ENCODE results near the gene RPS3.
A peak's percentile ranks its signal among the peaks of the same experiment; 100 is the strongest.
"Not testable (repeated sequence)": the region's sequence is repeated elsewhere in the genome, so short reads cannot be mapped to it uniquely, and the experiment has no call there.

Gene RPS3

GRCh38 chr11:75399344-75400145 lies at the start of gene RPS3:
RPS3 (plus strand) TSS chr11:75399518; CDS start chr11:75399548, 30 bp downstream.
- DNase-seq (ENCODE audit: low spot score), result peak; percentile 75

DNA sequence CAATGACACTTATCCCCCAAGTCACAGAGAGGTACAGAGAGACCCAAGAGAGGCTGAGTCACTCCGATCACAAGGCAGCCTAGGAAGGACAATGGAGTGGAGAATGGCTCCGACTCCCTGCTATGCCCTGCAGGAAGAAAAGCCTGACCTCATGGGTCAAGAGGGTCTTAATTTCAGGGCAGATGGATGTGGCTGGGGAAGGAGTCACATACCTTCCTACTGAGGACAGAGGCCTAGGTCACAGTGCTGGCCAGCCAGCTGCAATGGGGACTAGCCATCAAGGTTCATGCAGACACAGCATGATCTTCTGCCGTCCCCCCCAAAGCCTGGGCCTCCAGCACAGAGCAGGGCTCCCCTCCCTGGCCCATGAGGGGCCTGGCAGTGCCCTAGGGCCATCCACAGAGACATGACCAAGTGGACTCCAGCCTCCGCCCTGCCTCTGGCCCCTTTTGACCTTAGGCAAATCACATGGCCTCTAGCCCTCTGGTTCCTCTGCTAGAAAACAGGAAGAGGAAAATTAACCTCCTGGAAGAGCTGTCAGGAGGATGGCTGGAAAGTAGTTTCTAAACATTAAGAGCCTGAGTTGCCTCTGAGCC lies 49.7 kb upstream of the RPS3 start:
- DNase-seq (ENCODE audit: low spot score), result no peak

DNA sequence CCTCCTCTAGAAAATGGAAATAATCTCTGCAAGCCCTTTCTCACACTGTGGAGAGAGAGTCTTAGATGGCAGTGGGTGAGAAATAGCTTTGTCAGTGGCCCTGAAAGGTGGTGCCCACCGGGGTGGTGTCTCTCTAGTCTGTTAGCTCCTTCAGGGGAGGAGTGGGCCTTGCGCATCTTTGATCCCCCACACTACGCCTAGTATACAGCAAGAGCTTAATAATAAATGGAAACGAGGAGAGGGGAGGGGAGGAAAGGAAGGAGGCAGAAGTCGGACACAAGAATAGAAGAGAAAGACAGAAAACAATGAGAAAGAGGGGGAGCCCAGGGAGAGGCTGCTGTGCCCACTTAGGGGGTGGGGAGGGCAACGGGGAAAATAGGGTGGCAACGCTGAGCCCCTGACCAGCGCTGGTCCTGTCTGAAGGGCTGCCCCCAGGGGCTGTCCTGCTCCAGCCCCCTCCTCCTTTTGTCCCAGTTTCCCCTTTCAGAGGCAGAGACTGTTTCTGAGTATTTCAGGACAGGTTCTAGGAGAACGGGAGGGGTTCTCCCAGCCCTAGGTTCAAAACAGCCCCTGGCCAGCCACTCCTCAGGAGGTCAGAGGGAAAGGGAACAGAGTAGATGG lies 49.1 kb upstream of the RPS3 start:
- DNase-seq (ENCODE audit: low spot score), result no peak

DNA sequence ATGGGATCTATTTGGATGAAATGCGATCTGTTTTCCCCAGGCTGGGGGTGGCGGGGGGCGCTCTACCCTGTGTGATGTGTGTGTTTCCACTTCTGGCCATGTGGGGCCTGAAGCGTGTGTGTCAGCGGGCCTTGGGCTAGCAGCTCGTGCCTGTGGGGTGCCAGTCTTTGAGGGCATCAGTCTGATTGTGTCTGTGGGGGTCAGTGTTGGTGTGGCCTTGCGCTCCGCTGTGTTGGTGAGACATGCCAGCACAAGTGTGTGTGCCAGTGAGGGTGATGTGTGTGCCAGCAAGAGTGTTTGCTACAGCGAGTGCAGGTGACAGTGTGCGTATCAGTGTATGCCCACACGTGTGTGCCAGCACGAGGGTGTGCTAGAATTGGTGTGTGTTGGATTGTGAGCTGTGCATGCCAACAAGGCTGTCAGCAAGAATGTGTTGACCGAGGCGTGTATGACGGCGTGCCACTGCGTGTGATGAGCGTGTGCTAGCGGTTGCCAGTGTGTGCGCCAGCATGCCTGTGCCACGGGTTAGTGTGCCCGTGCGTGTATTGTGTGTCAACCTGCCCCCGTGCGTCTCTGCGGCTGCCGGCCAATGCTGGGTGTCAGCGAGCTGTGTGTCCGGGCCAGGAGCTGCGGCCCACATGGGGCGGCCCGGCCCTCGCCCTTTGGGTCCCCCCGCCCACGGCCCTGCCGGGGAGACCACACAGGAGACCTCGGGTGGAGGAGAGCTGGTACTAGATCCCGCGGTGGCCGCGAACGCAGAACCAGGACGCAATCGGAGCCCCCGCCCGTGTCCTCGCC lies 48.4 kb upstream of the RPS3 start:
- DNase-seq (ENCODE audit: low spot score), result peak; percentile 59

DNA sequence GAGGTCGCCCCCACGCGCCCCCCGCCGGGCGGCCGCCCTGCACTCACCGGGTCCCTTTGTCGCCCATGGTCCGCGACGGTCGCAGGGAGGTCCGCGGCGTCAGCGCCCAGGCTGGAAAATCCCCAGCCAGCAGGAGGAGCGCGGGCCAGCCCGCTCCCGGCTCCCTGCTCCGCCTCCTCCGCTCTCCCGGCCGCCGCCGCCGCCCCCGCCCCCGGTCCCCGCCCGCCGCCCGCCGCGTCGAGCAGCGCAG lies 47.9 kb upstream of the RPS3 start, which contains the start of gene ARRB1:
ARRB1 (minus strand) TSS at position 121 of the 250 bp plus-strand sequence; CDS start at position 67, 54 bp downstream.
- DNase-seq (ENCODE audit: low spot score), result peak; percentile 77

- DNase-seq (ENCODE audit: low spot score), result peak; percentile 85
Measured at GRCh38 chr11:75351791-75352587, 47.3 kb upstream of the RPS3 start.

DNA sequence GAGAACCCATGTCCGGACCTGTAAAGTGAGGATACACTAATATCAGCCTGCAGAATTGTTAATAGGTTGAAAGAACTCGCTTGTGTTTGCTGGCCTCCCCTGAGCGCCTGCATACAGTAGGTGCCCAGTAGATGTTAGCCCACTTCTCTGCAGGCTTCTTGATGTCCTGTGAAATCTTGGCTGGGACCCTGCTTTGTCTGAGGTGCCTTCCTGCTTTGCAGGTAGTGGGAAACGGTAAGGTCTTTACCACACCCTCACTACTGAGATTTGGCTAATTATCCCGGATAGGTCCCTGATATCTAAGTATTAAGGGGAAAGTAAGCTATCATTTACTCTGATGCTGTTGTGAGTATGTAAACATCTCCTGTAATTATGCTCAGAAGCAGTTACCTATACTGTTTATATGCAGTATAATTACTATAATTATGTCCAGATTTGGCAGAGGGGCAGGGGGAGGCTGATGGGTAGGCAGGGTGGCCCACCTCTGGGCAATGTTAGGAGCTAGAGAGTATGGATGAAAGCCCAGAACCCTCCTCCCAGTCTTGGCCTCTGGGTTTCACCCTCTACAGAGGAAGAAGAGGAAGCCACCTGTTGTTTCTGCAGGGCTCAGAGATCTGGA lies 46.6 kb upstream of the RPS3 start:
- no peak for DNase-seq (ENCODE audit: low spot score)

- no peak for DNase-seq (ENCODE audit: low spot score)
Measured at GRCh38 chr11:75355051-75355450, 44.3 kb upstream of the RPS3 start.

- DNase-seq (ENCODE audit: low spot score), result no peak
Measured at GRCh38 chr11:75356613-75357012, 42.7 kb upstream of the RPS3 start.

DNA sequence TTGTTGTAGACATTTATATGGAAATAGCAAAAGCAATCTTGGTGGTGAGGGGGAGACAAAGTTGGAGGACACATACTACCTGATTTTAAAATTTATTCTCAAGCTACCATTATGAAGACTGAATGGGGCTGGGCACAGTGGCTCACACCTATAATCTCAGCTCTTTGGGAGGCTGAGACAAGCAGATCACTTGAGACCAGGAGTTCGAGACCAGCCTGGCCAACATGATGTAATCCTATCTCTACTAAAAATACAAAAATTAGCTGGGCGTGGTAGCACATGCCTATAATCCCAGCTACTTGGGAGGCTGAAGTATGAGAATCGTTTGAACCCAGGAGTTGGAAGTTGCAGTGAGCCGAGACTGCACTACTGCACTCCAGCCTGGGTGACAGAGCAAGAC lies 37.0 kb upstream of the RPS3 start:
- DNase-seq (ENCODE audit: low spot score), result not testable (repeated sequence)

DNA sequence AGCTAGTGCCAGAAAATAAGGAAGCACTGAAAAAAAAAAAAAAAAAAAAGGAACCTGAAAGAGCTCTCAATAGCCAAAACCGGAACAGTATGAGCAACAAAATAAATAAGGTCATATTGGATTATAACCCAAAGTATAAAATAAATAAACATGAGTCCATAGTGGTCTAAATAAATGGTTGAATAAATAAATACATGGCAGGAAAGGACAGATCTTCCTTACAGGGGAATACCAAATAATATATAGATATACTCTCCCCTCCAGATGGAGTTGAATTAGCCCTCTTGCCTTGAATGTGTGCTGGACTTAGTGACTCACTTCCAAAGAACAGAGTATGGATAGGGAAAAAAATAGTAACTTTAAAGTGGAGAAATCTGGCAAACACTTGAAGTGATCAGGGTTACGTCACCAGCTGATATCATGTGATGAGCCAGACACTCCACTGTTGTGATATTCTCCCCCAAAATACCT lies 33.6 kb upstream of the RPS3 start:
- no peak for DNase-seq (ENCODE audit: low spot score)

- not testable (repeated sequence) for DNase-seq (ENCODE audit: low spot score)
Measured at GRCh38 chr11:75366826-75367225, 32.5 kb upstream of the RPS3 start.

DNA sequence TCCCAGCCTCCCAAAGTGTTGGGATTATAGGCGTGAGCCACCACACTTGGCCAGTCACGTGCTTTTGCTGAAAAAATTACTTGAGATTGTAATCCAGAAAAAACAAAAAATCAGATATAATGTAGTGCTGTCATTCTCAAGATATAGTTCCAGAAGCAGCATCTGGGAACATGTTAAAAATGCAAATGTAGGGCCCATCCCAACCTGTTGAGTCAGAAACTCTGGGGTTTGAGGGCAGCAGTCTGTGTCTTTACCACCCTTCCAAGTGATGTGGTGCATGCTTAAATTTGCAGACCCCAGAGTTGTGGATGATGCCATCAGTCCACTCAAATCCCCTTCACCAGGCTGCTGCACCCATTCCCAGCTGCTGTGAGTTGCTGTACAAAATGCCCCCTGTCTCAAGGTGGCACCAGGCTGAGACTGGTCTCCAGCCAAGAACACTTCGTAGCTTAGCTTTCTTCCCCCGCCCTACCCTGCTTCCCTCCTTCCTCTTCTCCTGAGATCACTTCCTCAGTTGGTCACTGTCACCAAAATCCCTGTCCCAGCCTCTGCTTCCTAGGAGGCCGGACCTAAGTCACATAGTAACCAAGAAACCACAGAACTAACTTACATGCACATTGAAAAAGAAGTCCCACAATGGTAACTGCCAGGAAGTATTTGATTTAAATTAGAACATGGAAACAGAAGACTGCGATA lies 29.6 kb upstream of the RPS3 start:
- no peak for DNase-seq (ENCODE audit: low spot score)

DNA sequence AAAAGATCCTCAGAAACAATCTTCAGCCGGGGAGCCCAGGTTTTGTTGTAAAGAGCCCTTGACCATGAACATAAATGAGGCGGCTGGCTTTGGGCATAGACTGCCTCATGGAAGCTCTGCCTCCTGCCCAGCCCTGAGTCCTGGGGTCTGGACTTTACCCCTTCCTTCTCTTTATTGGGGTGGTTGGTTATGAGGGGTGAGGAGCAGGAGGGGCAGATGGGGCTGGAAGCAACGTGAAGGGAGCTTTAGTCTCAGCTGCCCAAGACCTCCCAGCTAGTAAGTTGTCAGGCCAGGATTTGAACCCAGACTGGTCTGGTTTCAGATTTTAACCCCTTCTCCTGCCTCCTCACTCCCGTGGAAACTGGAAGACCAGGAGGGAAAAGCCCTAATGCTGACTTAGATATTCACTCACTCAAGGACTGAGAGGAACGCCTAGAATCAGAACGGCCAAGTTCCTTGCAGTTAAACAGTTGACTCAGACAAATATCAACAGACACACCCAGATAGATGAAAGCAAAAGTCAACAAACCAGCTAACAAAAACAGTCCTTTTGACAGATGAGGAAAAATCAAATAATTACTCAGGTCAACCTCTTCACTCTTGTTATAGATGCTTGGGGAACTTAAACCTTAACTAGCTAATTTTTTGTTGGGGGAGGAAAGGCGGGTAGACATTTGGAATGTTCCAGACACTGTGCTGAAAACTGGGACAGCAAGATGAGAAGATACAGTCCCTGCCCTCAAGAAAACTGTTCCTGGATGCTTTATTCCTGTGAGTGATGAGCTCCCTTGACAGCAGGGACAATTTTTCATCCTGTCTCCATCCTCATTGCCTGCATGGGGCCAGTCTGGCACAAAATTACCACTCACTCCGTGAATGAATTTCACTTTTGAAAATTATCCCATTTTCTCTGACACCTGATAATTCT lies 27.1 kb upstream of the RPS3 start:
- DNase-seq (ENCODE audit: low spot score), result no peak

DNA sequence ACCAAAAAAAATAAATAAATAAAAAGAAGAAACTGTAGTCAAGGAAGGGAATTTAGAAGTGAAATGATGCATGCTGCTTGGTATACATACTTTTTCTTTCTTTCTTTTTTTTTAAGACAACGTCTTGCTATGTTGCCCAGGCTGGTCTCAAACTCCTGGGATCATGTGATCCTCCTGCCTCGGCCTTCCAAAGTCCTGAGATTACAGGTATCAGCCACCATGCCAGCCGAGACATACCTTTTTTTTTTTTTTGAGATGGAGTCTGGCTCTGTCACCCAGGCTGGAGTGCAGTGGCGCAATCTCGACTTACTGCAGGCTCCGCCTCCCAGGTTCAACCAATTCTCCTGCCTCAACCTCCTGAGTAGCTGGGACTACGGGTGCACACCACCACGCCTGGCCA lies 26.1 kb upstream of the RPS3 start:
- no peak for DNase-seq (ENCODE audit: low spot score)

- DNase-seq (ENCODE audit: low spot score), result no peak
Measured at GRCh38 chr11:75374646-75375045, 24.7 kb upstream of the RPS3 start.

GRCh38 chr11:75375626-75376025 lies 23.7 kb upstream of the RPS3 start:
- no peak for DNase-seq (ENCODE audit: low spot score)

DNA sequence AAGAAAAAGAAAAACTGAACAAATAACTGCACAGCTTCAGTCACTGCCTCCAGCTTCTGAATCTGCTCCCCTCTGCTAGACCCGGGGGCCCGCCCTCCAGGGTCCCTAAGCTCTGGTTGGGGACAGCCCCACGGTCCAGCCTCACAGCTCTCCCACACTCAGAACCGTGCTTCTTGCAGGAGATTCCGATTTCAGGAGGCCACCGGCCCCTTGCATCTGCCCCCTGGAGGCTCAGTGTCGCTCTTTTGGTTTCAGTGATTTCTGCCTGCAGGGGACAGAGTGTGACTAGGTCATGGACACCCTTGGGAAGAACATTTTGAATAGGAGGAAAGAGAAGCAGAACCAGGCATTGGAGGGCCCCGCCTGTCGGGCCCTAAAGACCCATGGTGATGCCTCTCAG lies 23.1 kb upstream of the RPS3 start:
- peak; percentile 61 for DNase-seq (ENCODE audit: low spot score)

GRCh38 chr11:75378776-75379175 lies 20.5 kb upstream of the RPS3 start:
- DNase-seq (ENCODE audit: low spot score), result not testable (repeated sequence)
